Ishikawa (cell line): ENCODE results near the gene CD226.

Source experiments
- CEBPB ChIP-seq: IDR thresholded peaks from 2 replicates; pipeline ENCODE4 v1.6.1; 2012
- CREB1 ChIP-seq: IDR thresholded peaks from 2 replicates; pipeline ENCODE4 v1.6.1; 2012; ENCODE audit warnings: low read depth
- EGR1 ChIP-seq: IDR thresholded peaks from 2 replicates; pipeline ENCODE4 v1.6.1; 2012
- EP300 ChIP-seq: IDR thresholded peaks from 2 replicates; pipeline ENCODE4 v1.6.1; 2012; ENCODE audit warnings: borderline replicate concordance
- FOXM1 ChIP-seq: IDR thresholded peaks from 2 replicates; pipeline ENCODE4 v1.6.1; 2012; ENCODE audit warnings: low read depth, borderline replicate concordance
- NFIC ChIP-seq: IDR thresholded peaks from 2 replicates; pipeline ENCODE4 v1.6.1; 2012
- RAD21 ChIP-seq: IDR thresholded peaks from 2 replicates; pipeline ENCODE4 v1.6.1; 2012; ENCODE audit warnings: low read depth
- REST ChIP-seq: IDR thresholded peaks from 2 replicates; pipeline ENCODE4 v1.6.1; 2012; ENCODE audit warnings: low read depth, mild to moderate bottlenecking
- TAF1 ChIP-seq: IDR thresholded peaks from 2 replicates; pipeline ENCODE4 v1.6.1; 2012; ENCODE audit warnings: low read depth, mild to moderate bottlenecking
- TCF12 ChIP-seq: IDR thresholded peaks from 2 replicates; pipeline ENCODE4 v1.6.1; 2012; ENCODE audit warnings: low read depth
- TEAD4 ChIP-seq: IDR thresholded peaks from 2 replicates; pipeline ENCODE4 v1.6.1; 2012
- YY1 ChIP-seq: IDR thresholded peaks from 2 replicates; pipeline ENCODE4 v1.6.1; 2012; ENCODE audit warnings: low read depth
- ZBTB7A ChIP-seq: IDR thresholded peaks from 2 replicates; pipeline ENCODE4 v1.6.1; 2012; ENCODE audit warnings: low read depth
- TF ChIP-seq, protein P1 (sequence below): IDR thresholded peaks from 2 replicates; pipeline ENCODE4 v1.6.1; 2012
- TF ChIP-seq, protein P2 (sequence below): IDR thresholded peaks from 2 replicates; pipeline ENCODE4 v1.6.1; 2012

The CD226 gene

GRCh38 chr18:69947361-69948133 lies at the start of gene CD226:
TSS of gene CD226 (minus strand) at chr18:69947873. CDS start at chr18:69947406, 467 bp downstream.
- TF ChIP-seq EGR1 = no peak
- no peak for TF ChIP-seq TCF12
- TF ChIP-seq, protein P1, sequence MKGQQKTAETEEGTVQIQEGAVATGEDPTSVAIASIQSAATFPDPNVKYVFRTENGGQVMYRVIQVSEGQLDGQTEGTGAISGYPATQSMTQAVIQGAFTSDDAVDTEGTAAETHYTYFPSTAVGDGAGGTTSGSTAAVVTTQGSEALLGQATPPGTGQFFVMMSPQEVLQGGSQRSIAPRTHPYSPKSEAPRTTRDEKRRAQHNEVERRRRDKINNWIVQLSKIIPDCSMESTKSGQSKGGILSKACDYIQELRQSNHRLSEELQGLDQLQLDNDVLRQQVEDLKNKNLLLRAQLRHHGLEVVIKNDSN = no peak
- TF ChIP-seq CEBPB = no peak
- TF ChIP-seq, protein P2, sequence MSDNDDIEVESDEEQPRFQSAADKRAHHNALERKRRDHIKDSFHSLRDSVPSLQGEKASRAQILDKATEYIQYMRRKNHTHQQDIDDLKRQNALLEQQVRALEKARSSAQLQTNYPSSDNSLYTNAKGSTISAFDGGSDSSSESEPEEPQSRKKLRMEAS = no peak
- TF ChIP-seq TAF1 = no peak
- TF ChIP-seq RAD21 = no peak

DNA sequence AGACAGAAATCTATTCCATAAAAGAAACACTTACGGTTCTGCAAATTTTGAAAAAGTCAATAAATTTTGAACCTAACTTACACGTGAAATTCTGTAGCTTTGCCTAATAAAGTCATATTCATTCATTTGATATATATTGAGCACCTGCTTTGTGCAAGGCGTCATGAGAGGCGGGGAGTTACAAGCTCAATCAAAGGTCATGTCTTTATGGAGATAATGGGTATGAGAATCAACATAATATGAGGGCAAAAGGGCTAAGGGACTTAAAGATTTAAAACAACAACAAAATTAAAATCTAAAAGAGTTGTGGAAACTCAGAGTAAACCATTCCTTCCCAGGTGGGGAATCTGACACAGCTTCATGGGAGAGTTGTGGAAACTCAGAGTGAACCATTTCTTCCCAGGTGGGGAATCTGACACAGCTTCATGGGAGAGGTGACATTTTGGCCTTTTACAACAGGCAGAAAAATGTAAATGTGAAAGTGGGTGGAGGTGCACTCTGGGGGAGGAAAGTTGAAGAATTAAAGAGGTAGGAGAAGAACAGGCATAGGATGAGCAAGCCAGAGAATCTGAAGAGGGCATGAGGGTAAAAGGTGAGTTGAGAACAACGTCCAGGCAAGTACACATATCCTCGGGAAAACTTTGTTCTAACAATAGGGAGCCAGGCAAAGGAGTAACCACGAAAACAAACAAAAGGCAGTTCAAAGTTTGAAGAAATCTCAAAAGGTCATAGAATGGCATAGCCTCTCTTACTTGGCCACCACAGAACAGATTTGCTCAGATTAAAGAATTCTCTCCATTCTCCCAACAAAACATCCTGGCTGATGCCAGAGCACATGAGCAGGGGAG lies 49.5 kb upstream of the CD226 start:
- no peak for TF ChIP-seq TCF12
- no peak for TF ChIP-seq REST
- TF ChIP-seq, protein P2 = no peak
- TF ChIP-seq EGR1 = no peak
- no peak for TF ChIP-seq ZBTB7A
- TF ChIP-seq, protein P1 = no peak
- no peak for TF ChIP-seq EP300

GRCh38 chr18:69996417-69996816 lies 48.7 kb upstream of the CD226 start:
- TF ChIP-seq EP300 = no peak
- no peak for TF ChIP-seq NFIC
- TF ChIP-seq RAD21 = no peak
- TF ChIP-seq TEAD4 = no peak
- TF ChIP-seq TAF1 = no peak
- no peak for TF ChIP-seq EGR1
- TF ChIP-seq, protein P1 = no peak
- no peak for TF ChIP-seq ZBTB7A
- no peak for TF ChIP-seq TCF12
- no peak for TF ChIP-seq FOXM1
- no peak for TF ChIP-seq CREB1
- TF ChIP-seq, protein P2 = no peak
- TF ChIP-seq CEBPB = no peak
- no peak for TF ChIP-seq REST

GRCh38 chr18:69995774-69996173 lies 48.1 kb upstream of the CD226 start:
- TF ChIP-seq, protein P2 = no peak
- TF ChIP-seq YY1 (no peak), EP300 (no peak), TEAD4 (no peak), ZBTB7A (no peak), NFIC (no peak)

DNA sequence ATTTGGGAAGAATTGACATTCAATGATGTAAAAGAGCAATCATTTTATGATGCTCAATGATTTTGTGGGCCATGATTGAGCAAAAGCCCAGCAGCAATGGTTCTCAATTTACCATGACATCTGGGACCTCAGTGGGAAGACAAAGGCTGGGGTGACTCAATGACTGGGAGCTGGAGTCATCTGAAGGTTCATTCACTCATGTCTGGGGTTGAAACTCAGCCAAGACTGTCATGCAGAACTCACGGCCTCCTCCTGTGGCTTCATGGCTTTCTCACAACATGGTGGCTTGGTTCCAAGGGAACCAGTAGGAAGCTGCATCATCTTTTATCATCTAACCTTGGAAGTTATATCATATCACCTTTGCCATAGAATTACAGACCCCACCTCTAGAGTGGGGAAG lies 45.1 kb upstream of the CD226 start:
- TF ChIP-seq CEBPB (no peak), TEAD4 (no peak), EGR1 (no peak), TAF1 (no peak), RAD21 (no peak), YY1 (no peak), CREB1 (no peak), FOXM1 (no peak), REST (no peak), ZBTB7A (no peak), NFIC (no peak), TCF12 (no peak), EP300 (no peak)
- TF ChIP-seq, protein P1 = no peak
- TF ChIP-seq, protein P2 = no peak
